ENCODE data around the gene COL9A3.

COL9A3 gene

GRCh38 chr20:62887152-62887859 lies 70.5 kb downstream of the COL9A3 start:
- Mint-ChIP-seq H3K4me1 (ENCODE audit: low read depth) (no peaks in the 10 kb centered on the region), H3K4me3 (no peak overlapping the region), H3K27ac (no peak overlapping the region), H3K9me3 (no peaks in the 10 kb centered on the region), H3K36me3 (ENCODE audit: low read depth) (peaks cover 71% of the 10 kb centered on the region), H3K27me3 (no peaks in the 10 kb centered on the region)
- intact Hi-C loops (cut with micrococcal nuclease): no loop called here

GRCh38 chr20:62887860-62888239 lies 71.0 kb downstream of the COL9A3 start:
- intact Hi-C loops (cut with micrococcal nuclease): no loop called here
- H3K9me3 Mint-ChIP-seq: no peaks in the 10 kb centered on the region
- H3K27me3 Mint-ChIP-seq: no peaks in the 10 kb centered on the region
- no peak overlapping the region for H3K27ac Mint-ChIP-seq
- peaks cover 75% of the 10 kb centered on the region for H3K36me3 Mint-ChIP-seq (ENCODE audit: low read depth)
- no peaks in the 10 kb centered on the region for H3K4me1 Mint-ChIP-seq (ENCODE audit: low read depth)
- no peak overlapping the region for H3K4me3 Mint-ChIP-seq

- Mint-ChIP-seq H3K4me3 (no peak overlapping the region), H3K27ac (no peak overlapping the region), H3K4me1 (ENCODE audit: low read depth) (no peaks in the 10 kb centered on the region), H3K36me3 (ENCODE audit: low read depth) (peaks cover 80% of the 10 kb centered on the region), H3K9me3 (no peaks in the 10 kb centered on the region), H3K27me3 (no peaks in the 10 kb centered on the region)
- intact Hi-C loops (cut with micrococcal nuclease): no loop called here
These were observed 71.6 kb downstream of the COL9A3 start for GRCh38 chr20:62888406-62888805.

GRCh38 chr20:62888910-62889309 lies 72.1 kb downstream of the COL9A3 start:
- peaks cover 85% of the 10 kb centered on the region for H3K36me3 Mint-ChIP-seq (ENCODE audit: low read depth)
- H3K27me3 Mint-ChIP-seq: no peaks in the 10 kb centered on the region
- H3K9me3 Mint-ChIP-seq: no peaks in the 10 kb centered on the region
- no peak overlapping the region for H3K4me3 Mint-ChIP-seq
- intact Hi-C loops (cut with micrococcal nuclease): no loop called here
- no peak overlapping the region for H3K27ac Mint-ChIP-seq
- no peaks in the 10 kb centered on the region for H3K4me1 Mint-ChIP-seq (ENCODE audit: low read depth)

- H3K9me3 Mint-ChIP-seq: no peaks in the 10 kb centered on the region
These were observed 72.6 kb downstream of the COL9A3 start for GRCh38 chr20:62889411-62889810.

DNA sequence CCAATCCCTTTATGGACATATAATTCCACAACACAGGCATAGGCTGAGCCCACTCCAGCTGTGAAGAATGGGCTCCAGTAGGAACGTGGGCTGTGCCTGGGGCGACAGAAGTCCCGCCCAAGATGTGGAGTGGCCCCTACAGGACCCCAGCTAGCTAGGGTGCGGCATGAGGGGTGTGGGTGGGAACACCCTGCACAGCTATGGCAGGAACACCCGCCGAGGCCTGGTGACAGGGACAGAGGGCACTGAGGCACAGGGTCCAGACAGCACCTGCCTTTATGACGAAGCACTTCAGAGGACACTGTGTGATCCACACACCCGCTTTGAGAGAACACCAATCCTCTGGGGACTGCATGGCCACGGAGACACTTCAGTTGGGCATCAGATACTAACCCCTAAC lies 73.0 kb downstream of the COL9A3 start:
- Mint-ChIP-seq H3K4me3 (no peak overlapping the region), H3K36me3 (ENCODE audit: low read depth) (peaks cover 95% of the 10 kb centered on the region), H3K4me1 (ENCODE audit: low read depth) (no peaks in the 10 kb centered on the region), H3K27ac (no peak overlapping the region), H3K27me3 (no peaks in the 10 kb centered on the region), H3K9me3 (no peaks in the 10 kb centered on the region)
- intact Hi-C loops (cut with micrococcal nuclease): no loop called here

More at GRCh38 chr20:62889411-62889810, 72.6 kb downstream of the COL9A3 start:
- Mint-ChIP-seq H3K4me1 (ENCODE audit: low read depth) (no peaks in the 10 kb centered on the region), H3K27me3 (no peaks in the 10 kb centered on the region), H3K27ac (no peak overlapping the region), H3K4me3 (no peak overlapping the region), H3K36me3 (ENCODE audit: low read depth) (peaks cover 90% of the 10 kb centered on the region)
- intact Hi-C loops (cut with micrococcal nuclease): no loop called here

DNA sequence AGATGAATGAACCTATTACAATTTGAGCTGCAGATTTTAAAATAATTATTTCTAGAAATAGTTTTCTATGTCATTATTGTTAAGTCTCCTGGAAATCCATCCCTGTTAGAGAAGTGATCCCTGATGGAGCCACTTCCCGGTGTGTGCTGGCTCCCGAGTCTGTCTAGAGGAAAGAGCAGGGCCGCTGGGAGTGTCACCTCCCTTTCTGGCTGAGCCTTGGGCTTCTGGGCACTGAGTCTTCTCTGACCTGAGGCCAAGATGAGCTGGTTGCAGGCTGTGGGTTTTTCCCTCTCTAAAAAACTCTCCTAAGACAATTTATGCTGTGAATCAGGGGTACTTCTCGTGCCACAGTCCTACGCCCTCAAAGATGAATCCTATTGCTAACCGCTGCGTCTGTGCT lies 73.6 kb downstream of the COL9A3 start:
- Mint-ChIP-seq H3K27ac (no peak overlapping the region), H3K4me1 (ENCODE audit: low read depth) (no peaks in the 10 kb centered on the region), H3K9me3 (no peaks in the 10 kb centered on the region), H3K36me3 (ENCODE audit: low read depth) (peaks cover 100% of the 10 kb centered on the region), H3K27me3 (no peaks in the 10 kb centered on the region), H3K4me3 (no peak overlapping the region)
- intact Hi-C loops (cut with micrococcal nuclease): no loop called here
